ENCODE results near the gene ABCB6.

GRCh38 chr2:219161097-219161496 is 57.7 kb downstream of the ABCB6 start:
- TF ChIP-seq, protein P1, sequence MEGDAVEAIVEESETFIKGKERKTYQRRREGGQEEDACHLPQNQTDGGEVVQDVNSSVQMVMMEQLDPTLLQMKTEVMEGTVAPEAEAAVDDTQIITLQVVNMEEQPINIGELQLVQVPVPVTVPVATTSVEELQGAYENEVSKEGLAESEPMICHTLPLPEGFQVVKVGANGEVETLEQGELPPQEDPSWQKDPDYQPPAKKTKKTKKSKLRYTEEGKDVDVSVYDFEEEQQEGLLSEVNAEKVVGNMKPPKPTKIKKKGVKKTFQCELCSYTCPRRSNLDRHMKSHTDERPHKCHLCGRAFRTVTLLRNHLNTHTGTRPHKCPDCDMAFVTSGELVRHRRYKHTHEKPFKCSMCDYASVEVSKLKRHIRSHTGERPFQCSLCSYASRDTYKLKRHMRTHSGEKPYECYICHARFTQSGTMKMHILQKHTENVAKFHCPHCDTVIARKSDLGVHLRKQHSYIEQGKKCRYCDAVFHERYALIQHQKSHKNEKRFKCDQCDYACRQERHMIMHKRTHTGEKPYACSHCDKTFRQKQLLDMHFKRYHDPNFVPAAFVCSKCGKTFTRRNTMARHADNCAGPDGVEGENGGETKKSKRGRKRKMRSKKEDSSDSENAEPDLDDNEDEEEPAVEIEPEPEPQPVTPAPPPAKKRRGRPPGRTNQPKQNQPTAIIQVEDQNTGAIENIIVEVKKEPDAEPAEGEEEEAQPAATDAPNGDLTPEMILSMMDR (IDR thresholded peaks at IDR 0.05 in 8 of 11, conservative IDR thresholded peaks at IDR 0.05 in 3 of 11), result no peak
- TF ChIP-seq POLR2A (IDR thresholded peaks at IDR 0.05), result no peak
- no peak for TF ChIP-seq POLR2AphosphoS5 (IDR thresholded peaks at IDR 0.05)
